Esophagus (tissue), 2 donors: ENCODE data around the gene NPNT. TPM values are rescaled to one million over a fixed set of nuclear protein-coding genes. Genes with fewer than 3 reads are reported as not detected.

Source experiments
- H3K27ac ChIP-seq, 2 donors: one replicate each; pipeline ENCODE4 v1.5.1; 2013; ENCODE audit warnings: low read depth in 2 of 2, mild to moderate bottlenecking in 2 of 2, inconsistent platforms in 1 of 2, low read length in 1 of 2, moderate library complexity in 1 of 2
- H3K27me3 ChIP-seq, 2 donors: one replicate each; pipeline ENCODE4 v1.6.1; 2013; ENCODE audit warnings: low read length in 2 of 2, control low read depth in 1 of 2, mild to moderate bottlenecking in 1 of 2; ENCODE audit not compliant: insufficient read depth in 2 of 2, control insufficient read depth in 1 of 2
- H3K36me3 ChIP-seq, 2 donors: one replicate each; pipeline ENCODE4 v1.6.1; 2013; ENCODE audit warnings: low read length in 1 of 2; ENCODE audit not compliant: control insufficient read depth in 2 of 2, insufficient read depth in 2 of 2
- H3K4me1 ChIP-seq, 2 donors: one replicate each; pipeline ENCODE4 v1.6.1; 2013; ENCODE audit warnings: low read length in 1 of 2; ENCODE audit not compliant: control insufficient read depth in 2 of 2, insufficient read depth in 2 of 2
- H3K4me3 ChIP-seq, 2 donors: one replicate each; pipeline ENCODE4 v1.5.1; 2013; ENCODE audit warnings: low read length in 2 of 2, mild to moderate bottlenecking in 2 of 2, low read depth in 1 of 2, moderate library complexity in 1 of 2
- H3K9me3 ChIP-seq, 2 donors: one replicate each; pipeline ENCODE4 v1.6.1; 2013; ENCODE audit warnings: mild to moderate bottlenecking in 2 of 2, low read depth in 1 of 2, low read length in 1 of 2, moderate library complexity in 1 of 2; ENCODE audit not compliant: control insufficient read depth in 2 of 2, insufficient read depth in 1 of 2
- WGBS, 2 donors: extraction: QIAGEN DNeasy Blood & Tissue Kit; methylation state at CpG; one replicate each; pipeline ENCODE4 v1.1.7; 2013; 5-methylcytosine and 5-hydroxymethylcytosine counted together
- polyA plus RNA-seq, 2 donors: library from polyadenylated mRNA; stranded (reverse); fragments of 200-250 nt; gene quantifications; one replicate each; pipeline ENCODE4 v1.2.3, GENCODE V29; 2013
- donor health status: healthy with polysubstance abuse.
- donor health status: Bipolar disorder and iron deficiency.

Gene NPNT
- polyA plus RNA-seq, 2 donors: 11.2 to 15.6 TPM

GRCh38 chr4:105911426-105911825 is 16.2 kb downstream of the NPNT start:
- no peak overlapping the region for H3K4me3 ChIP-seq
- no peaks in the 10 kb centered on the region for H3K9me3 ChIP-seq
- no peak overlapping the region for H3K27ac ChIP-seq
- H3K27me3 ChIP-seq: no peaks in the 10 kb centered on the region
- no peaks in the 10 kb centered on the region for H3K4me1 ChIP-seq
- no peaks in the 10 kb centered on the region for H3K36me3 ChIP-seq

- no peaks in the 10 kb centered on the region for H3K27me3 ChIP-seq
- no peak overlapping the region for H3K27ac ChIP-seq
- no peak overlapping the region for H3K4me3 ChIP-seq
- 83 to 89% methylated on average over 6 of the region's 6 CpGs for WGBS, 2 donors
- no peaks in the 10 kb centered on the region for H3K9me3 ChIP-seq
- no peaks in the 10 kb centered on the region for H3K4me1 ChIP-seq
- H3K36me3 ChIP-seq: no peaks in the 10 kb centered on the region
These were observed 17.4 kb downstream of the NPNT start for GRCh38 chr4:105912633-105913032.

- WGBS, 2 donors: 90 to 95% methylated on average over 3 of the region's 3 CpGs
- H3K27ac ChIP-seq: no peak overlapping the region
These were observed 22.0 kb downstream of the NPNT start for GRCh38 chr4:105917171-105917685.

GRCh38 chr4:105921301-105921700 is 26.0 kb downstream of the NPNT start:
- Histone ChIP-seq H3K4me3 (no peak overlapping the region), H3K4me1 (no peaks in the 10 kb centered on the region), H3K9me3 (no peaks in the 10 kb centered on the region), H3K36me3 (no peaks in the 10 kb centered on the region), H3K27ac (no peak overlapping the region), H3K27me3 (no peaks in the 10 kb centered on the region)

More at GRCh38 chr4:105917171-105917685, 22.0 kb downstream of the NPNT start:
- Histone ChIP-seq H3K4me1 (no peaks in the 10 kb centered on the region), H3K36me3 (no peaks in the 10 kb centered on the region), H3K9me3 (no peaks in the 10 kb centered on the region), H3K4me3 (no peak overlapping the region), H3K27me3 (no peaks in the 10 kb centered on the region)

GRCh38 chr4:105923497-105924238 is 28.4 kb downstream of the NPNT start:
- no peak overlapping the region for H3K27ac ChIP-seq
- H3K4me1 ChIP-seq: no peaks in the 10 kb centered on the region
- H3K4me3 ChIP-seq: no peak overlapping the region
- no peaks in the 10 kb centered on the region for H3K27me3 ChIP-seq
- 54 to 75% methylated on average over 7 of the region's 7 CpGs for WGBS, 2 donors
- H3K9me3 ChIP-seq: no peaks in the 10 kb centered on the region
- no peaks in the 10 kb centered on the region for H3K36me3 ChIP-seq

GRCh38 chr4:105924341-105924740 is 29.1 kb downstream of the NPNT start:
- H3K27ac ChIP-seq: no peak overlapping the region
- no peaks in the 10 kb centered on the region for H3K36me3 ChIP-seq
- WGBS, 2 donors: 95 to 96% methylated on average over 1 of the region's 1 CpG

GRCh38 chr4:105930698-105931097 is 35.4 kb downstream of the NPNT start:
- H3K4me1 ChIP-seq: no peaks in the 10 kb centered on the region
- H3K9me3 ChIP-seq: no peaks in the 10 kb centered on the region
- H3K4me3 ChIP-seq: no peak overlapping the region
- no peak overlapping the region for H3K27ac ChIP-seq
- H3K27me3 ChIP-seq: no peaks in the 10 kb centered on the region
- 68 to 82% methylated on average over 2 of the region's 2 CpGs for WGBS, 2 donors
- no peaks in the 10 kb centered on the region for H3K36me3 ChIP-seq

More at GRCh38 chr4:105924341-105924740, 29.1 kb downstream of the NPNT start:
- H3K4me1 ChIP-seq: no peaks in the 10 kb centered on the region
- no peaks in the 10 kb centered on the region for H3K9me3 ChIP-seq
- H3K27me3 ChIP-seq: no peaks in the 10 kb centered on the region
- no peak overlapping the region for H3K4me3 ChIP-seq

GRCh38 chr4:105933083-105933482 is 37.8 kb downstream of the NPNT start:
- no peaks in the 10 kb centered on the region for H3K27me3 ChIP-seq
- H3K4me1 ChIP-seq: no peaks in the 10 kb centered on the region
- H3K27ac ChIP-seq: no peak overlapping the region
- H3K36me3 ChIP-seq: no peaks in the 10 kb centered on the region
- WGBS, 2 donors: 89 to 97% methylated on average over 2 of the region's 2 CpGs
- H3K4me3 ChIP-seq: no peak overlapping the region
- H3K9me3 ChIP-seq: no peaks in the 10 kb centered on the region

GRCh38 chr4:105934386-105934785 is 39.1 kb downstream of the NPNT start:
- Histone ChIP-seq H3K36me3 (no peaks in the 10 kb centered on the region), H3K4me3 (no peak overlapping the region), H3K27me3 (no peaks in the 10 kb centered on the region), H3K27ac (no peak overlapping the region), H3K9me3 (no peaks in the 10 kb centered on the region), H3K4me1 (no peaks in the 10 kb centered on the region)
- 82 to 85% methylated on average over 1 of the region's 1 CpG for WGBS, 2 donors

- no peaks in the 10 kb centered on the region for H3K36me3 ChIP-seq
- WGBS, 2 donors: 84 to 85% methylated on average over 7 of the region's 7 CpGs
- H3K27me3 ChIP-seq: no peaks in the 10 kb centered on the region
- H3K4me3 ChIP-seq: no peak overlapping the region
- no peaks in the 10 kb centered on the region for H3K4me1 ChIP-seq
- H3K27ac ChIP-seq: no peak overlapping the region
- H3K9me3 ChIP-seq: no peaks in the 10 kb centered on the region
These were observed 41.6 kb downstream of the NPNT start for GRCh38 chr4:105936901-105937300.
